PFSK-1 (cell line): ENCODE data around the gene RPS6KL1.

ENCODE experiments used
- FOXP2 ChIP-seq: optimal IDR thresholded peaks from 2 replicates; pipeline ENCODE3; 2011; ENCODE audit warnings: borderline replicate concordance, control low read depth, inconsistent platforms; ENCODE audit not compliant: insufficient read depth; ENCODE audit errors: extremely low read length, extremely low read depth
- POLR2AphosphoS5 ChIP-seq: IDR thresholded peaks from 2 replicates; pipeline ENCODE4 v1.6.1; 2012; ENCODE audit warnings: low read depth, mild to moderate bottlenecking, control low read depth, low read length, moderate library complexity
- REST ChIP-seq, 2 experiments: IDR thresholded peaks; 2 replicates each; pipeline versions ENCODE4 v1.6.1 to v1.8.0; 2011 to 2012; ENCODE audit warnings: low read depth in 2 of 2, low read length in 2 of 2, control low read depth in 1 of 2, inconsistent platforms in 1 of 2, mild to moderate bottlenecking in 1 of 2, moderate library complexity in 1 of 2; ENCODE audit not compliant: insufficient read depth in 1 of 2
- SIN3A ChIP-seq: IDR thresholded peaks from 2 replicates; pipeline ENCODE4 v1.6.1; 2012; ENCODE audit warnings: mild to moderate bottlenecking, low read length, moderate library complexity, borderline replicate concordance; ENCODE audit not compliant: insufficient read depth
- TAF1 ChIP-seq: IDR thresholded peaks from 2 replicates; pipeline ENCODE4 v1.6.1; 2012; ENCODE audit warnings: low read length, control low read depth, borderline replicate concordance; ENCODE audit not compliant: insufficient read depth

Gene RPS6KL1

GRCh38 chr14:74891870-74892269 is 31.2 kb downstream of the RPS6KL1 start:
- TF ChIP-seq POLR2AphosphoS5 (no peak), TAF1 (no peak), REST (IDR thresholded peaks at IDR 0.05; ENCODE audit: insufficient read depth in 1 of 2, low read depth in 2 of 2, low read length in 2 of 2) (no peak), FOXP2 (no peak), SIN3A (no peak)

- TF ChIP-seq POLR2AphosphoS5 (no peak), TAF1 (no peak), SIN3A (no peak), REST (IDR thresholded peaks at IDR 0.05; ENCODE audit: insufficient read depth in 1 of 2, low read depth in 2 of 2, low read length in 2 of 2) (no peak), FOXP2 (no peak)
Observed at GRCh38 chr14:74890262-74890661, 32.8 kb downstream of the RPS6KL1 start.

GRCh38 chr14:74888164-74889158 is 34.6 kb downstream of the RPS6KL1 start:
- no peak for TF ChIP-seq SIN3A
- no peak for TF ChIP-seq POLR2AphosphoS5
- TF ChIP-seq REST (IDR thresholded peaks at IDR 0.05; ENCODE audit: insufficient read depth in 1 of 2, low read depth in 2 of 2, low read length in 2 of 2), result no peak
- no peak for TF ChIP-seq TAF1
- no peak for TF ChIP-seq FOXP2

GRCh38 chr14:74886001-74886400 is 37.1 kb downstream of the RPS6KL1 start:
- TF ChIP-seq SIN3A (no peak), REST (IDR thresholded peaks at IDR 0.05; ENCODE audit: insufficient read depth in 1 of 2, low read depth in 2 of 2, low read length in 2 of 2) (no peak)
